Measurements from ENCODE around the gene CPTP.
A peak's percentile ranks its signal among the peaks of the same experiment; 100 is the strongest.

Gene CPTP

GRCh38 chr1:1360506-1361169 lies 36.0 kb downstream of the CPTP start:
- H3K4me3 ChIP-seq (ENCODE audit: insufficient read depth in 1 of 2, low read depth in 1 of 2, low read length in 2 of 2) = peak overlapping the region in 1 of 2 experiments; percentile 62
- peak overlapping the region; percentile 92 for H2BK5ac ChIP-seq (ENCODE audit: low read depth, low read length, poor library complexity, severe bottlenecking)
- H2BK120ac ChIP-seq (ENCODE audit: low read depth, low read length) = peak overlapping the region; percentile 100
- peak overlapping the region; percentile 95 to 99 for H3K18ac ChIP-seq (ENCODE audit: low read depth in 1 of 2, low read length in 2 of 2)
- H3K14ac ChIP-seq (ENCODE audit: low read length in 2 of 2) = peak overlapping the region in 1 of 2 experiments; percentile 64
- H3K9me3 ChIP-seq (ENCODE audit: control insufficient read depth, low read length) = no peaks in the 10 kb centered on the region
- H3K23ac ChIP-seq (ENCODE audit: low read length in 2 of 2) = no peak overlapping the region
- peak overlapping the region; percentile 100 for H2BK15ac ChIP-seq (ENCODE audit: low read depth, poor library complexity, severe bottlenecking)
- 54% methylated on average over 20 of the region's 20 CpGs for WGBS
- no peak overlapping the region for H2AFZ ChIP-seq (ENCODE audit: low read depth, low read length)
- peak overlapping the region; percentile 99 for H4K91ac ChIP-seq (ENCODE audit: low read length)
- H3K4me1 ChIP-seq (ENCODE audit: control insufficient read depth, insufficient read depth, low read depth, low read length) = peaks cover 50% of the 10 kb centered on the region
- H3K79me1 ChIP-seq (replicated peaks; ENCODE audit: low read length, poor library complexity, severe bottlenecking) = no peaks in the 10 kb centered on the region
- peak overlapping the region; percentile 39 for H3K4me2 ChIP-seq (ENCODE audit: low read length, poor library complexity, severe bottlenecking)
- peak overlapping the region; percentile 98 for H3K27ac ChIP-seq (ENCODE audit: low read length, poor library complexity, severe bottlenecking)
- peaks cover 0 to 4% of the 10 kb centered on the region in 2 experiments for H3K36me3 ChIP-seq (ENCODE audit: control insufficient read depth in 1 of 2, insufficient read depth in 2 of 2, low read depth in 1 of 2, low read length in 2 of 2)
- peak overlapping the region; percentile 5 to 61 for H3K4ac ChIP-seq (ENCODE audit: low read depth in 1 of 2, low read length in 2 of 2)
- H2AK5ac ChIP-seq (ENCODE audit: low read length, severe bottlenecking) = peak overlapping the region; percentile 89
- H4K8ac ChIP-seq (ENCODE audit: low read length) = peak overlapping the region; percentile 69
- DNase-seq = peak; percentile 94
- no peaks in the 10 kb centered on the region for H3K27me3 ChIP-seq (ENCODE audit: control insufficient read depth in 1 of 2, insufficient read depth in 1 of 2, low read length in 2 of 2)
- peak overlapping the region; percentile 92 to 100 for H2BK12ac ChIP-seq (ENCODE audit: low read length in 2 of 2)
- H3K9ac ChIP-seq (ENCODE audit: low read length) = peak overlapping the region; percentile 97

- Histone ChIP-seq H4K91ac (ENCODE audit: low read length) (peak overlapping the region; percentile 99), H3K27ac (ENCODE audit: low read length, poor library complexity, severe bottlenecking) (peak overlapping the region; percentile 64), H3K27me3 (ENCODE audit: control insufficient read depth in 1 of 2, insufficient read depth in 1 of 2, low read length in 2 of 2) (no peaks in the 10 kb centered on the region), H3K9ac (ENCODE audit: low read length) (peak overlapping the region; percentile 91), H2BK120ac (ENCODE audit: low read depth, low read length) (peak overlapping the region; percentile 83), H3K4ac (ENCODE audit: low read depth in 1 of 2, low read length in 2 of 2) (peak overlapping the region; percentile 5 to 61), H3K18ac (ENCODE audit: low read depth in 1 of 2, low read length in 2 of 2) (peak overlapping the region; percentile 63 to 74), H3K23ac (ENCODE audit: low read length in 2 of 2) (no peak overlapping the region), H3K79me1 (replicated peaks; ENCODE audit: low read length, poor library complexity, severe bottlenecking) (no peaks in the 10 kb centered on the region), H4K8ac (ENCODE audit: low read length) (peak overlapping the region; percentile 69), H2AFZ (ENCODE audit: low read depth, low read length) (no peak overlapping the region), H2AK5ac (ENCODE audit: low read length, severe bottlenecking) (peak overlapping the region; percentile 89), H3K9me3 (ENCODE audit: control insufficient read depth, low read length) (no peaks in the 10 kb centered on the region), H2BK12ac (ENCODE audit: low read length in 2 of 2) (peak overlapping the region; percentile 68 to 93), H2BK5ac (ENCODE audit: low read depth, low read length, poor library complexity, severe bottlenecking) (peak overlapping the region; percentile 8), H3K36me3 (ENCODE audit: control insufficient read depth in 1 of 2, insufficient read depth in 2 of 2, low read depth in 1 of 2, low read length in 2 of 2) (peaks cover 0 to 3% of the 10 kb centered on the region in 2 experiments), H3K14ac (ENCODE audit: low read length in 2 of 2) (peak overlapping the region in 1 of 2 experiments; percentile 64), H2BK15ac (ENCODE audit: low read depth, poor library complexity, severe bottlenecking) (peak overlapping the region; percentile 93), H3K4me3 (ENCODE audit: insufficient read depth in 1 of 2, low read depth in 1 of 2, low read length in 2 of 2) (peak overlapping the region in 1 of 2 experiments; percentile 62), H3K4me1 (ENCODE audit: control insufficient read depth, insufficient read depth, low read depth, low read length) (peaks cover 43% of the 10 kb centered on the region), H3K4me2 (ENCODE audit: low read length, poor library complexity, severe bottlenecking) (no peak overlapping the region)
- DNase-seq = no peak
- 84% methylated on average over 34 of the region's 35 CpGs for WGBS
Measured at GRCh38 chr1:1361233-1361981, 36.8 kb downstream of the CPTP start.

GRCh38 chr1:1361982-1362423 lies 37.4 kb downstream of the CPTP start:
- no peak overlapping the region for H3K4me2 ChIP-seq (ENCODE audit: low read length, poor library complexity, severe bottlenecking)
- H3K4me1 ChIP-seq (ENCODE audit: control insufficient read depth, insufficient read depth, low read depth, low read length) = peaks cover 37% of the 10 kb centered on the region
- H2BK12ac ChIP-seq (ENCODE audit: low read length in 2 of 2) = no peak overlapping the region
- H3K27me3 ChIP-seq (ENCODE audit: control insufficient read depth in 1 of 2, insufficient read depth in 1 of 2, low read length in 2 of 2) = no peaks in the 10 kb centered on the region
- H3K9ac ChIP-seq (ENCODE audit: low read length) = peak overlapping the region; percentile 91
- no peak overlapping the region for H2AFZ ChIP-seq (ENCODE audit: low read depth, low read length)
- DNase-seq = peak; percentile 93
- no peak overlapping the region for H2BK5ac ChIP-seq (ENCODE audit: low read depth, low read length, poor library complexity, severe bottlenecking)
- no peak overlapping the region for H3K23ac ChIP-seq (ENCODE audit: low read length in 2 of 2)
- H3K18ac ChIP-seq (ENCODE audit: low read depth in 1 of 2, low read length in 2 of 2) = peak overlapping the region in 1 of 2 experiments; percentile 74
- no peaks in the 10 kb centered on the region for H3K79me1 ChIP-seq (replicated peaks; ENCODE audit: low read length, poor library complexity, severe bottlenecking)
- no peaks in the 10 kb centered on the region for H3K9me3 ChIP-seq (ENCODE audit: control insufficient read depth, low read length)
- peak overlapping the region; percentile 83 for H2BK120ac ChIP-seq (ENCODE audit: low read depth, low read length)
- peak overlapping the region in 1 of 2 experiments; percentile 54 for H3K4ac ChIP-seq (ENCODE audit: low read depth in 1 of 2, low read length in 2 of 2)
- peak overlapping the region in 1 of 2 experiments; percentile 62 for H3K4me3 ChIP-seq (ENCODE audit: insufficient read depth in 1 of 2, low read depth in 1 of 2, low read length in 2 of 2)
- no peak overlapping the region for H2AK5ac ChIP-seq (ENCODE audit: low read length, severe bottlenecking)
- WGBS = 21% methylated on average over 11 of the region's 13 CpGs
- peak overlapping the region; percentile 64 for H3K27ac ChIP-seq (ENCODE audit: low read length, poor library complexity, severe bottlenecking)
- H4K91ac ChIP-seq (ENCODE audit: low read length) = no peak overlapping the region
- peak overlapping the region; percentile 79 for H4K8ac ChIP-seq (ENCODE audit: low read length)
- no peaks in the 10 kb centered on the region for H3K36me3 ChIP-seq (ENCODE audit: control insufficient read depth in 1 of 2, insufficient read depth in 2 of 2, low read depth in 1 of 2, low read length in 2 of 2)
- H3K14ac ChIP-seq (ENCODE audit: low read length in 2 of 2) = no peak overlapping the region
- peak overlapping the region; percentile 71 for H2BK15ac ChIP-seq (ENCODE audit: low read depth, poor library complexity, severe bottlenecking)

GRCh38 chr1:1364266-1364665 lies 39.7 kb downstream of the CPTP start:
- Histone ChIP-seq H2BK5ac (ENCODE audit: low read depth, low read length, poor library complexity, severe bottlenecking) (no peak overlapping the region), H2AK5ac (ENCODE audit: low read length, severe bottlenecking) (no peak overlapping the region), H3K9ac (ENCODE audit: low read length) (no peak overlapping the region), H3K23ac (ENCODE audit: low read length in 2 of 2) (no peak overlapping the region), H3K4me1 (ENCODE audit: control insufficient read depth, insufficient read depth, low read depth, low read length) (peaks cover 26% of the 10 kb centered on the region), H3K27ac (ENCODE audit: low read length, poor library complexity, severe bottlenecking) (no peak overlapping the region), H3K14ac (ENCODE audit: low read length in 2 of 2) (no peak overlapping the region), H3K4ac (ENCODE audit: low read depth in 1 of 2, low read length in 2 of 2) (no peak overlapping the region), H2BK15ac (ENCODE audit: low read depth, poor library complexity, severe bottlenecking) (peak overlapping the region; percentile 73), H3K27me3 (ENCODE audit: control insufficient read depth in 1 of 2, insufficient read depth in 1 of 2, low read length in 2 of 2) (no peaks in the 10 kb centered on the region), H3K4me2 (ENCODE audit: low read length, poor library complexity, severe bottlenecking) (no peak overlapping the region), H2BK12ac (ENCODE audit: low read length in 2 of 2) (no peak overlapping the region), H3K9me3 (ENCODE audit: control insufficient read depth, low read length) (no peaks in the 10 kb centered on the region), H3K79me1 (replicated peaks; ENCODE audit: low read length, poor library complexity, severe bottlenecking) (no peaks in the 10 kb centered on the region), H3K4me3 (ENCODE audit: insufficient read depth in 1 of 2, low read depth in 1 of 2, low read length in 2 of 2) (no peak overlapping the region), H2AFZ (ENCODE audit: low read depth, low read length) (no peak overlapping the region), H2BK120ac (ENCODE audit: low read depth, low read length) (no peak overlapping the region), H3K18ac (ENCODE audit: low read depth in 1 of 2, low read length in 2 of 2) (no peak overlapping the region), H3K36me3 (ENCODE audit: control insufficient read depth in 1 of 2, insufficient read depth in 2 of 2, low read depth in 1 of 2, low read length in 2 of 2) (no peaks in the 10 kb centered on the region), H4K8ac (ENCODE audit: low read length) (no peak overlapping the region), H4K91ac (ENCODE audit: low read length) (no peak overlapping the region)
- 87% methylated on average over 12 of the region's 14 CpGs for WGBS
- DNase-seq = no peak
